GM23248 (cell line): ENCODE data around the gene DHX38.

Source experiments
- EZH2 ChIP-seq: fragments of 200-600 bp; sonication (generic); IDR thresholded peaks from 2 replicates; pipeline ENCODE4 v1.6.1; 2018; ENCODE audit warnings: antibody characterized with exemption, mild to moderate bottlenecking; ENCODE audit not compliant: insufficient read depth, poor library complexity, severe bottlenecking
- EZH2phosphoT487 ChIP-seq: fragments of 200-600 bp; sonication (generic); IDR thresholded peaks from 2 replicates; pipeline ENCODE4 v1.6.1; 2018; ENCODE audit warnings: antibody characterized with exemption, moderate library complexity, mild to moderate bottlenecking, low read depth; ENCODE audit not compliant: insufficient read depth

GRCh38 chr16:72093448-72094265 lies at the start of gene DHX38, which contains the start of gene TXNL4B:
- no peak for TF ChIP-seq EZH2phosphoT487
- TF ChIP-seq EZH2, result no peak
